ENCODE results near the gene TPRG1.

- TF ChIP-seq CTCF (IDR thresholded peaks at IDR 0.05) (no peak), EZH2 (IDR thresholded peaks at IDR 0.05) (no peak), EZH2phosphoT487 (IDR thresholded peaks at IDR 0.05) (no peak)
These were observed 127.0 kb downstream of the TPRG1 start for GRCh38 chr3:189298469-189299375.

All from neural progenitor cell (in vitro differentiated cells).